ENCODE measurements around the gene LRTM1.

Gene LRTM1

DNA sequence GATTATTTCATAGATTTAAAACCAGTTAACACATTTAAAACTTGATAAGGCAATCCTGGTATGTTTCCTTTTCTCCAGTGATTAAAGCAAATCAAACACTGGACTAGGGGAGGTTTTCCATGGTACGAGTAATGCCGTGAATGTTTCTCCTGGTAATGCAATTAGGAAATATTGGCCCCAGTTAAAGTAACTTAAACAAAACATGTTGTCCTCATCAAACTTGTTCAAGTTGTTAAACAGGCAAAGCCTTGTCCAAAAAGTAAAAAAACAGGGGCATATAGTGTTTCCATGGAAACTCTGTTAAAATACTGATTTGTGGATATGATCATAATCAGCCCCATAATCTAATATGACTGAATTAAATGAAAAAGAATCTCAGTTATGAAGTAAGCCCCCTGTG, 13.1 kb upstream of the LRTM1 start:
- DNase-seq (ENCODE audit: low read depth), result no peak

DNA sequence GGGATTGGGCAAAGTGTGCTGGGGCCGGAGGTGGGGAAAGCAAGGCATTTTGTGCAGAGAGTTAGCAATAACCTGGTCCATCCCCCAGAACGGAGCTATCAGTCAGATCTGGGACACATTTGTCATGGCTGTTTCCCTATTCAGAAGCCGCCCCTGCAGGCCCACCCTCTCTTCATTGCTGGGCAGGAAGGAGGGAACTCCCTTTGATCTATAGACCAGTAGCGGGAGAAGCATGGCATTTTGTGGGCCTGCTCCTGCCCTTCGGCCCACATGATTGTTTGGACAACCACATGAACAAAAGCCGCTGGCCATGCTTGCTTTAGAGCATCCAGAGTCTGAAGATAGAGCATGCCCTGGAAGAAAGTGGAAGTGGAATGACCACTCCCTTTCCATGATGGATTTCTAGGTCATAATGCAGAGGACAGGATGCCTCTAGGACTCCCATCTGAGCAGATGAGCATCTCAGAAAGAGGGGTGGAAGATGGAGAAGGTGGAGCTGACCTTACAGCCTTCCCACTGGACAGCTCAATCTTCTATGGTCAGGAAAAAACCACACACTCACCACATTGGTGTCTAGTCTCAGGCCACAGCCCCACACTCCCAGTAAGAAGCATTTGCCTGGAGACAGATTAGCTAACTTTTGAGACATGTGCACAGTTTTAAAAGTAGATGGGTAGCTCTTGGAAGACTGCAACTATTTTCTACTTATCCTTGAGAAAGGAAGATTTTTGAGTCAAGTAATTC, 11.9 kb upstream of the LRTM1 start:
- peak; percentile 63 for DNase-seq (ENCODE audit: low read depth)

DNA sequence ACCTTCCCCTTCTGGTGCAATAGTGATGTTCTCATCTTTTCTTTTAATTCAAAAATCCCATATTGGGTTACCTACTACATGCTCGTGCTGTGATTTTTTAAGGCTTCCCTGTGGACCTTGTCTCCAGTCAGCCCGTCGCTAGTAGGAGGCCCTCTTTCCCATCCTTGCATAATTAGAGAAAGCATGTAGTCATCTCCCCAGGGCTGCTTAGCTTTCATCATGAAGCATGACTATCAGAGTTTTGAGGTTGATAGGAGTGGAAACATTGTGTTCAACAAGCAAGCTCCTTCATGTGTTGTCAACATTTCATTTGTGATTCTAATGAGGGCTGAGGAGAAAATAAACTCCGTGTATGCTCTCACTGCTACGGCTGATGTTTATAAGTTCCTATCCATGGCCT, 8.7 kb upstream of the LRTM1 start:
- DNase-seq (ENCODE audit: low read depth), result no peak

DNA sequence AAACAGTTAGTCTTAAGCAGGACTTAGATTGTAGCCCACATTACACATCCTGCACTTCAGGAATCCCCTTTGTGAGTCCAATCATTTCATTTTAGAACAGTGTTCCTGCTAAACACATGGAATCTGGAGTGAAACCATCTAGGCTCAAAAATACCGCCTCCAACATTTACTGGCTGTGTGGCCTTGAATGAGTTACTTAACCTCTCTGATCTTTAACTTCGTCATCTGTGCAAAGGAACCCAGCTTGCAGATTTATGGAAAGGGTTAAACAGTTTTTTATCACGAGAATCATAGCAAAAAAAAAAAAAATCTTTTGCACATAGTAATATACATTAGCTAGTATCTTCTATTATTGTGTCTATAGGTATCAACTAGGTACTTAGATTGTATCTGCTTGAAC, 8.0 kb upstream of the LRTM1 start:
- DNase-seq (ENCODE audit: low read depth), result no peak

DNA sequence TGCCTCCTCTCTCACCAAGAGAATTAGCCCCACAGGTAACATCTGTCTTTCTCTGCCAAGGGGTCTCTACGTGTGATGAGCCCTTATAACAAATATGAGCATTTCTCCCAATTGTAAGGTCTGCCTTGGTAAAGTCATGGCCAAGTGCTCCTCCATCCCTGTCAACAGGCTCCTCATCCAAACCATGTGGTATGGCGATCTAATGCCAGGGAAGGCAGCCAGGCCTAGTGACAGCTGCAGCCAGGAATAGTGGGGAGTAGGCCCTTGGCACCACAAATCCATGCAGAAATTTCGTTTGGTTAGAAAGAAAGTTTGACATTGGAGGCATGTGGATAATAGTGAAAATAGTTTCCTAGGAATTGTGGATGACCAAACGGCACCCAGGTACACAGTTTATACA, 4.7 kb upstream of the LRTM1 start:
- DNase-seq (ENCODE audit: low read depth), result no peak

DNA sequence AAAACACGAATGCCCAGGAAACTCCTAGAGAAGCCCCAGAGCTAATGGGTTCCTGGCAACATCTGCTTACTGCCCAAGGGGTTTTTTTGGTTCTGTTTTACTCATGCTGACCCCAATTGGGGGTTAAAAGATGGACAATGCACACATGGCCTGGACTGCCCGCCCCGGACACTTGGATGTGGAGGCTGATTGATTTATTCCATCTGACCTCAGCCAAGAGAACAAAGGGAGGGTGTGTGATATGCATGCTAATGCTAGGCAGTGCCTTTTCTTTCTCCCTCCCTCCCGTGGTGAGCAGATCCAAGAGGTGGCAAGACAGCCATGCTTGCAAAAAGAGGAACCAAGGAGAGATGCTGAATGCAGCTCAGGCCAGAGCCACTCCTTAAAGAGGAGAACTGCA, 3.3 kb upstream of the LRTM1 start:
- no peak for DNase-seq (ENCODE audit: low read depth)

DNA sequence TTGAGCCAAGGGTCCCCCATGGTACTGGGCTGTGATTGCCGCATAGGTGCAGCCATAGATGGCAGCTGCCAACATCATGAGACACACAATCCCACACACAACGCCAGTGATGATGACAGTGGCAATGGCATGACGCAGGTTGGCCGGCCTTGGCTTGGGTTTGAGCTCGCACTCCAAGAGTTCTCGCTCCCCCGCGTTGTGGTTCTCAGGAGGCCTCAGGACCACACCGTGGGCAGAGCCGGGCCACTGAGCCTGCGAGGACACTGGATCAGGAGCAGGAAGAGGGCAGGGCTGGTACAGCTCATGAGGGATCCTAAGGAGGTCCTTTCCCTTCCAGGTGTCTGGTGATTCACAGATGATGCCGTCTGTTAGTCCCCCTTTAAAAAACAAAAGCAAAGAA, 9.3 kb downstream of the LRTM1 start:
- no peak for DNase-seq (ENCODE audit: low read depth)

DNA sequence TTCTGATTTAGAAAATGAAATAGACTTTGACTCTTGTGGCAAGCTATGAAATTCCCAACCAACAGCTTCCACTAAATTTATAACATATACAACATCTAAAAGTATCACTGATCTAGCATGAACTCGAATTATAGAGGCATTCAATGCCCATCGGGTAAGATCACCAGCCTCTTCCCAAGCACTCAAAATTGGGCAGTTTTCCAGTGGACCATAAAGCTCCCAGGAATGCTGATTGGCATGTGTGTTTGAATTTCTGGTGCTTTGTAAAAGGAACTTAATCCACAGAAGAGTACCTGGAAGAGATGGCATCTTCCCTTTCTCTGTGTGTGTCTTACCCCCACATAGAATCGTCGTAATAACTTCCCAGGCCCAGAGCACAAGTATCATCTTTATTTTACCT, 10.0 kb downstream of the LRTM1 start:
- DNase-seq (ENCODE audit: low read depth), result no peak

DNA sequence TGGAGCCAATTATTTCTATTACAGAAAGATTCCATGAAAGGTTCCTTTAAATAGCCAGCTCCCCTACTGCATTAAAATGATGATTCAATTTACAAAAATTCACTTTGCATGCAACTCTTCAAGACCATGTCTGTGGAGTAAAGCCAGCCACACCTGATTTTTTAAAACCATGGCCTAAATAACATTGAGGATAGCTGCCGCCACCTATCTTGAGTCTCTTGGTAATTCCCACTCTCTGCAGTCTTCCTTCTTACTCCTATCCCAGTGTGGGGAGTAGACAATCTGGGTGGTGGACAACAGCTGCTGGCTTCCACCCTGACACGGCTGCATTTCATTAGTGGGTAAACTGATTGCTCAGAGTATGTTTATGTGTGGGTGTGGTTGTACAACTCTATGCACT, 10.7 kb downstream of the LRTM1 start:
- peak; percentile 4 for DNase-seq (ENCODE audit: low read depth)

DNA sequence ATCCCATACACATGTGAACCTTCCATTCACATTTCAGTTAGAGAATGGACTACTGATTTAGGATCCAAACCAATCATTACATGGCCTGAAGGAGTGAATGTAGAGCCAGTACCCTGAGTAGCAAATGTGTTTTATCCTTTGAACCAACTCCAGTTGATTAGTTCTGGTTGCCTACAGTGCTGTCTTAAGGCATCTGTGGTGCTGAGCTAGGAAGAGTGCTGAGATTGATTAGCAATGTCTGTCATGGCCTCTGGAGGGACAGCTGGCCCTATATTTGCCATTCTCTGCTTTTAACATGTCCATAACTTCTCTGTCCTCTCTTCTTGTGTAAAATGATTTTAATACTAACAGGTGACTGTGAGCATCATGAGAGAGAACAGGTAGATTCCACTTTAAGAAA, 11.1 kb downstream of the LRTM1 start:
- DNase-seq (ENCODE audit: low read depth), result peak; percentile 13

DNA sequence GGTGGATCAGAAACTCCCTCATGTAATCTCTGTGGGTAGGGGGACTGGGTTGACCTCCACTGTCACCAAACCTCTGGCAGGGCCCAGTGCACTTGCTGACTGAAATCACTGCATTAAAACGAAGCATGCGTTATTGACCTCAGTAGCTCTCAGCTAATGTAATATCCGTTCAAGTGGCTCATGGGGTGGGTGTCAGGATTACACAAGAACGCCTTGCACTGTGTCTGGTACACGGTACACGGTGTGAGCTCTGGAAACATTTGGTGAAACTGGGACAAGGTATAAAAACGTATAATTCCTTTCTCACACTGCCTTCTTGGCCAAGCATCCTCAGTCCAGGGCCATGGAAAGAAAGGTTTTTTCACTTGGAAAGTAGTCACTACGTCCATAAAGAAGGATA, 11.9 kb downstream of the LRTM1 start:
- DNase-seq (ENCODE audit: low read depth), result no peak

DNA sequence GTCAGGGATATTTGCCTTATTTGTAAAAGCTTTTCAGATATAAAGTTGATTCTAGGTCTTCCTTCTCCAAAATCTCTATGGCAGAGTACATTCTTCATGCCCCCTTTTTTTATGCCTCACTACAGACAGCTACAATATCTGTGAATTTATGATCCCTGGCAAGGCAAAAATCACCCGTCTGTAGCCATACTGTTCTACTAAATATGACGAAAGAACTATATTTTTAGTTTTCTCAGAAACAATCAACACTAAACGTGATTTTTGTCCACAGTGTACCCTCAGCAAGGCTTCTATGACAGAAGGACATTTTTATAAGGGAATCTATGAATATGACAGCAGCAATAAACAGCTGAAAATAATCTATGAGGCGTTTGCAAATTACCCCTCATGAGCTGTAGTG, 12.7 kb downstream of the LRTM1 start:
- DNase-seq (ENCODE audit: low read depth), result no peak

DNA sequence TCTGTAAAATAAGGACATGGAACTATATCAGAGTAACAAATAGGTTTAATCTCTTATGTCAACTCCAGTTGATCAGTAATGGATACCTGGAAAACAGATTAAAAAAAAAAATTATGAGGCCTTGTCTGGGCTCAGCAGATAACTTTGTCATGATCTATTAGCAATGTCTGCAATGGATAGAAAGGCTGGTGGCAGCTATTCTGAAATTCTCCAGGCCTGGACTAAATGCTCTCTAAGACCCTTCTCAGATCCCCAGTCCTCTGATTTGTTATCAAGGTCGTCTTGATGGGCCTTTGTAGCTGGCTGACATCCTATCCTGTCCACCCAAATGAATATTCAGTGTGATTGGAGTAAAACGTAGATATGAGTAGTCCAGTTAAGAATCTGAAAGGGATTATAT, 13.7 kb downstream of the LRTM1 start:
- DNase-seq (ENCODE audit: low read depth), result no peak

DNA sequence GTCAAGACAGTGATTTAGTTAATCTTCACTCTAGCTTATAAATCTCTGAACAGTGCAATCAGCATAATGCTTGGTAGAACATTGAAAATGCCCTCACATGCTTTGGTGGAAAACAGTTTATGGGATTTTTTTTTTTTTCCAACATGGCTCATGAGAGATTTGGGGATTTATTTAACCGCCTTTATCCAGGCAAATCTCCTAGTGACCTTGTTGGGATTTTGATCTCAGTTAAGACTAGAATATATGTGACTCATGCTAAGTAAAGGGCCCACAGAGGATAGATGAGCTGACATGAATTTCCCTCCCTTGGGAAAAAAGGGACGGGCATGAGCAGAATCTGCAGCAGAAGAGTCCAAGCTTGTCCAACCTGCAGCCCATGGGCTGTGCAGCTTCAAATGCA, 18.7 kb downstream of the LRTM1 start:
- no peak for DNase-seq (ENCODE audit: low read depth)

DNA sequence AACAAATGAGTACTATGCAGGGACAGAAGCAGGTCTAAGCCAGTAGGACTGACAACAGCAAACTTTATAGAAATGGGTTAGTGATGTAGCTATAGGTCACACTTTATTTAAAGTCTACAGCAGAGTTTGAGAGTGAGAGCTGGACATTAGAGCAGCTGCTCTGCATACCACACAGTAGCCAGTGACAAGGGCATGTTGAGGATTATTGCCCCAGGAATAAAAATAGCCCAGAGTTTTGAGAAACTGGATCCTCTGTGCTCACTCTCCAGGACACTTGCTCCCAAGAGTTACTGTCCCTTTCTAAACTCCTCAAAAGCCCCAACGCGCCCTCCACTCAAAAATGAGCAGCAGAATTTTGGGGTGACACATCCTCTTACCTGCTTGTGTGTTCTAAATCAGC, 21.1 kb downstream of the LRTM1 start:
- DNase-seq (ENCODE audit: low read depth), result no peak

DNA sequence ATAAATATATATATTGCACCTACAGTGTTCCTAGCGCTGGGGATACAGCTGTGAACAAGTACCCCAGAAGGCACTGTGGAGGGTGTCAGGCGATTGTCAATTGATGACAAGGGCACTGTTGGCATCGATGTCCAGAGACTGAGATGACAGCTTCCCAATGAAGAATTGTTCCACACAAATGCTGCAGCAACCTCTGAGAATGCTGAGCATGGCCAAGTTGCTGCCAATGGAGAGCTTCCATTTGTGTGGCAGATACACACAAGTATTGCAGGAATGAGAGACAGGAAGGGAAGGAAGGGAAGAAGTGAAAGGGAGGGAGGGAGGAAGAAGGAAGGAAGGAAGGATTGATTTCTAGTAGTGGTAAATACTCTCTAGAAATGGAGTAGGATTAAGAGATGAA, 21.9 kb downstream of the LRTM1 start:
- DNase-seq (ENCODE audit: low read depth), result no peak

DNA sequence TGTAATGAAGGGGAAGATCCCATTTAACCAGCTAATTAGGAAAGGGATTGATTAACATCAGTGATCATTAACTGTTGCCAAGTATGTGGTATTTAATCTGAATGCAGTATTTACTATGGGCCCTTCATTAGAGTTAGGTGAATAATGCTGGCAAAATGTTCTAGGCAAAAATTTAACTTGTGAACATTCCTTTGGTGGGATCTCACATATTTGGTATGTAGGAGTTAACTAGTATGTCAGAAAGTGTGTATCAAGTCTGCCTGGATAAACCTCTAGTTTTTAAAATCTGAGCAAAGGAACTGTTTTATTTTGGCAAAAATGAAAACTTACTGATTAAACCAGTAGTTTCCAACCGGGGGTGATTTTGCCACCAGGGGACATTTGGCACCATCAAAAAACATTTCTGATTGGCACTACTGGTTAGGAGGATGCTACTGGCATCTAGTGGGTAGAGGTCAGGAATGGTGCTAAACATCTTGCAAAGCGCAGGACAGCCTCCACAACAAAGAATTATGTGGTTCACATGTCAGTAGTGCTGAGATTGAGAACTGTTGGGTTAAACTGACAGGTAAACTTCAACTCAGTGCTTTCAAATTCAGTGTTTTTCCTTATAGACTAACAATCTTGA, 22.5 kb downstream of the LRTM1 start:
- DNase-seq (ENCODE audit: low read depth), result peak; percentile 27

DNA sequence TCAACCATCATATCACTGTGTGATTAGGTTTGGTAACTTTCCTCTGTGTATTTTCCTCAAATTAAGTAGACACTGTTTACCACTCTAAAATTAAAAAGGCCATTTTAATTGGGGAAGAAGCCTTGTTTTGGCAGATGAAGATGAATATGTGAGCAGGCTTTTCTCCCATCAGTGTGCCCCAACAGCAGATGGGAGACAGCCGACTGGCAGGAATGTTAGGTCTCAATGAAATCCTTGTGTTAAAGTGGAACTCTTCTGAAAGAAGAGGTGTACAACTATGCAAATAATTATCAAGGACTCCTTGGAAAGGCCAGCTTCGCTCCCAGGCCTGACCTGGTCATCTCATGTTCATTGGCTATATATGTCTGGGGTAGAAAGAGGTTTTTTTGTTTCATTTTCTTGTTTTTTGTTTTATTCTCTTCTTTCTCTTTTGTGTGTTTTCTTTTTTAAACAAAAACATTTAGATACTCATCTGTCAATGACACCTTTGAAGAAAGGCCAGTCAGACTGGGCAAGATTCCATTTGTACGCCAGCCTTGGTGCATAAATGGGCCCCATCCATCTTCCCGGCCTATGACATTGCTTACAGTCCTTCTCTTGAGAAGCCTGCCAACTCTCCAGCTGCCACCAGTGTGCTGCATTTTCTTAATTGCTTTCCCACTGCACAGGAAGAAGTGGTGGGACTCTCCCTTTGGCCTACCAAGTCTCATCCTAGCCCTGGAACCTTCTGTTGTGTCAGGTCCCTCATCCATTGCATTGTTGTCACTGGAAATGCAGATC, 25.8 kb downstream of the LRTM1 start:
- no peak for DNase-seq (ENCODE audit: low read depth)

DNA sequence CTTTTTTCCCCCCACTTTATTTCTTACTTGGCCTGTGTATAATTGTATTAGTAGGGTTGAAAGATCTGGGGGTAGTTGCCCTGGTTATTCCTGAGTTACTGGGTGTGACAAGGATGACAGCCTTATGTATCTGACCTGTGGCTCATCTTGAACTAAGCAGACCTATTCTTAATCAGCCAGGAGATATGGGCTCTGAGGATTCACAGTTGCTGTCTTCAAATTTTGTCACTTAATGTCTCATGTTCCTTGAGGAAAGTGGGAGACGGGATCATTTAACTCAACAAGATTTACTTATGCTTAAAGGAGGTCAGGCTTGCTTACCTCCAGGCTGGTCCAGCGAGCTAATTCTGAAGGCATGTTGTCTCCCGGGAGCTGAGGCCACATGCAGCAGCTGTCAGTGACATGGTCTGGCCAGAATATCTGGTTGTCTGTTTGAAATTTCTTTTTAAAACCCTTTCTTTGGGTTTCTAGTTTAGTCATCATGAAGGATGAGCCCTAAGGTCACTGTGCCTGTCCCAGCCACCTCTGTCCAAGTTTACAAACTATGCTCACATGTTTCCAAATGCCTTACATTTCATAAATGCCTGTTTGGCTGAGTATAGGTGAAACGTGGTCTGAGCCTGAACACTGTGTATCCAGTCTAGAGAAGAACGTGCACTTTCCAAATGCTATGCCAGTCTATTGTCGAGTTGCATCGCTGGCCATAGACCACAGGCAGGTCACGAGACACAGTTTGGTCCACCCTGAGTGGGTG, 26.8 kb downstream of the LRTM1 start:
- no peak for DNase-seq (ENCODE audit: low read depth)

DNA sequence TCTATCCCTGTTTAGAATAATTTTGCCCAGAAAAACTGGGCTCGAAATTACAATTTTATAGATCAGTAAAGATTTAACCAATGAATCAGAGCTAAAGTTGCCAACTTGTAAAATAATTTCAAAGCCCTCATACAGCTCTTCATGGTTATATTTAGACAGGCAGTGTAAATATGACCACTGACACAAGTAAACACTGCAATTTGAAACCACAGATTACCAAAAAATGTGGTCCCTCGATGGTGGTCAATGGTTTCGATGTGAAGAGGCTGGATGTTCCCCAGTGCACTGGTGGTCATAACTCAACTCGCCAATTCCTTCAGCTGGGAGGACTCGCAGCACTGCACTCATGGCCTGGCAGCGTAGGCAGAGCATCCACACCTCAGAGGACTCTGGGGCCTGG, 28.6 kb downstream of the LRTM1 start:
- DNase-seq (ENCODE audit: low read depth), result no peak

DNA sequence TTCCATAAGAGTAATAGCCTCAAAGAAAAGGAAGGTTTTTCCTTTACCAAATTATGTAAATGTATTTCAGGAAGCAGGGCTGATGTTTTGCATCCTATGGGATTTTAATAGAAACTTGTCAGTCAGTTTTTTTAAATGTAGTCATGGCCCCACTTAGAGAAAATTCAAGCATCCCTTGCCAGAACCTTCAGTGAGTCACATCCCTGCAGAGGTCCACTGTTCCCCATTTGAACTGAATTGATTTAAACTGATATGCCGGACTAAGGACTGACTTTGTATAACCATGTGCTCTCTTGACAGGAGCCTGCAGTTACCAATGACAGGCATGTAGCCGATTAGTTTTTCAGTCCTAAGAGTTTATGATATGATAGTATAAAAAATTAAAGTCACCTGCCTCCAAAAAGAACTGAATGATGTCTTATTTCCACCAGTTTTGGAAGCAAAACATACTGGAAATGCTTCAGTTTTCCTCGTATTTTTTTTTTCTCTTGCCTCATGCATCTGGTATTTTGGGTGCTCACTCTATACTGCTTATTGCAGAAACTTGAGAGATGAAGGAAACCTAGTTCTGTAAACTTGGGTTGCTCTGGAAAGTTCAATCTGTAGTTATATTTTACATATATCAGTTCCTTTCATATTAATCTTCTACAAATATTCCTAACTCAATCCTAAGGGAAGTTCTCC, 30.7 kb downstream of the LRTM1 start:
- peak; percentile 44 for DNase-seq (ENCODE audit: low read depth)

DNA sequence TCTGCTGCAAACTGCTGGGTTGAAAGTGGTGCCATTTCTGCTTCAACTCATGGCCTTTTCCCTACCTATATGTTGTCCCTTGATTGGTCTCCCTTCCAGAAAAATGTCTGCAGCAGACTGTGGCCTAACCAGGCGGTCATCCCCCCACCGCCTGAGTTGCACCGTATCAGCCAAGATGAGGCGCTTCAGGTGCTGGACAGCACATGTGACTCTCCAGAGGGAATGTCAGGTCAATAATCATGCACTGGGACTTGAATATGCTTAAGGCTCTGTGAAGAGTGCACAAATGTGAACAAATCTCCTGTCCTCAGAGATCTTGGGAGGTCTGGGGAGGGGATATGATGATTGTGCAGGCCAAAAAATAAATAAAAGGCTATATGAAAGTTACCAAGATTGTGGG, 32.2 kb downstream of the LRTM1 start:
- DNase-seq (ENCODE audit: low read depth), result no peak

Measured in ELR (cell line).